Upper lobe of left lung (tissue), 6 donors: ENCODE results near the gene FPGS. TPM values are rescaled to one million over a fixed set of nuclear protein-coding genes. Genes with fewer than 3 reads are reported as not detected.

Source experiments
- ATAC-seq, 2 donors: fragments of 200-7000 bp; cut with Tn5 transposase; one replicate each; pipeline ENCODE4 v1.9.1; 2022; ENCODE audit warnings: mild to moderate bottlenecking in 2 of 2, moderate library complexity in 2 of 2; ENCODE audit not compliant: low FRiP score in 2 of 2
- DNase-seq, 2 donors: peaks; one replicate each; pipeline ENCODE4 v3.0.0-alpha.2; 2019 to 2020
- H3K27ac ChIP-seq, 4 donors: fragments of 200-600 bp; sonication (generic); one replicate each; pipeline ENCODE4 v1.5.1; 2016 to 2019
- H3K27me3 ChIP-seq, 4 donors: fragments of 200-600 bp; sonication (generic); one replicate each; pipeline ENCODE4 v1.5.1; 2017 to 2019
- H3K36me3 ChIP-seq, 4 donors: fragments of 200-600 bp; sonication (generic); one replicate each; pipeline ENCODE4 v1.5.1; 2016 to 2019
- H3K4me1 ChIP-seq, 4 donors: fragments of 200-600 bp; sonication (generic); one replicate each; pipeline ENCODE4 v1.5.1; 2018 to 2019
- H3K4me3 ChIP-seq, 4 donors: fragments of 200-600 bp; sonication (generic); one replicate each; pipeline ENCODE4 v1.5.1; 2017 to 2019; ENCODE audit warnings: mild to moderate bottlenecking in 2 of 4, moderate library complexity in 1 of 4
- H3K9me3 ChIP-seq, 4 donors: fragments of 200-600 bp; sonication (generic); one replicate each; pipeline ENCODE4 v1.5.1; 2018 to 2019
- CTCF ChIP-seq, 6 experiments: fragments of 450-650 bp in 4 of 6; fragments of 200-600 bp in 2 of 6; sonication (generic) in 2 of 6; IDR thresholded peaks; one replicate each; pipeline ENCODE4 v1.5.1; 2016 to 2019; ENCODE audit warnings: antibody characterized with exemption in 6 of 6
- EP300 ChIP-seq, 4 donors: sonication (generic); formaldehyde crosslinking; IDR thresholded peaks; one replicate each; pipeline ENCODE4 v1.5.1; 2017; ENCODE audit warnings: antibody characterized with exemption in 4 of 4, control low read depth in 2 of 4
- POLR2A ChIP-seq, 4 donors: fragments of 450-650 bp; IDR thresholded peaks; one replicate each; pipeline ENCODE4 v1.5.1; 2016 to 2017; ENCODE audit warnings: antibody characterized with exemption in 4 of 4, mild to moderate bottlenecking in 2 of 4
- POLR2AphosphoS5 ChIP-seq, 2 donors: sonication (generic); formaldehyde crosslinking; IDR thresholded peaks; one replicate each; pipeline ENCODE4 v1.5.1; 2017; ENCODE audit warnings: antibody characterized with exemption in 2 of 2
- WGBS, 2 donors: methylation state at CpG; one replicate each; pipeline ENCODE4 v1.1.5; 2017 to 2018; 5-methylcytosine and 5-hydroxymethylcytosine counted together
- total RNA-seq, 6 donors: library from RNA; depleted of rRNA in 4 of 6; stranded (reverse); fragments of >200 nt in 4 of 6; gene quantifications; one replicate each; pipeline versions ENCODE4 v1.1.0 to v1.2.1, GENCODE V29; 2016 to 2021
- donor health status: DM: no; HTN: no; CAD: no; lungs with moderate emphysema.
- donor health status: DM: no; HTN: yes; CAD: no; lungs with severe emphysema.

FPGS gene
- total RNA-seq, 6 donors from 2014 or later: 85.1 to 337 (median 95.5) TPM

- Histone ChIP-seq H3K27ac (peak overlapping the region in 3 of 4 donors; percentile 71 to 98 (median 73)), H3K4me3 (no peak overlapping the region), H3K4me1 (peaks cover 48 to 53% (median 50%) of the 10 kb centered on the region in 4 donors), H3K27me3 (no peaks in the 10 kb centered on the region), H3K9me3 (no peaks in the 10 kb centered on the region), H3K36me3 (peaks cover 0 to 2% (median 0%) of the 10 kb centered on the region in 4 donors)
- no peak for TF ChIP-seq CTCF (IDR thresholded peaks at IDR 0.05)
- no peak for TF ChIP-seq POLR2AphosphoS5 (IDR thresholded peaks at IDR 0.05)
- TF ChIP-seq POLR2A (IDR thresholded peaks at IDR 0.05): no peak
- no peak for TF ChIP-seq EP300 (IDR thresholded peaks at IDR 0.05)
- DNase-seq: no peak
- ATAC-seq: no peak
- 87 to 90% methylated on average over 3 to 4 of the region's 4 CpGs for WGBS, 2 donors
Measured at GRCh38 chr9:127781806-127782205, 20.9 kb upstream of the FPGS start.

GRCh38 chr9:127783111-127784008 is 19.3 kb upstream of the FPGS start:
- DNase-seq: peak; percentile 73 to 75
- Histone ChIP-seq H3K27ac (peak overlapping the region; percentile 93 to 98 (median 96)), H3K9me3 (no peaks in the 10 kb centered on the region), H3K4me1 (peaks cover 55 to 68% (median 60%) of the 10 kb centered on the region in 4 donors), H3K4me3 (no peak overlapping the region), H3K27me3 (no peaks in the 10 kb centered on the region), H3K36me3 (peaks cover 11 to 18% (median 13%) of the 10 kb centered on the region in 4 donors)
- 47 to 56% methylated on average over 14 to 20 of the region's 20 CpGs for WGBS, 2 donors
- peak in 1 of 6 experiments; percentile 12 for TF ChIP-seq CTCF (IDR thresholded peaks at IDR 0.05)
- TF ChIP-seq POLR2AphosphoS5 (IDR thresholded peaks at IDR 0.05): peak; percentile 19 to 75
- no peak for TF ChIP-seq EP300 (IDR thresholded peaks at IDR 0.05)
- peak in 1 of 2 donors; percentile 49 for ATAC-seq

GRCh38 chr9:127785023-127785932 is 17.4 kb upstream of the FPGS start:
- ATAC-seq: peak; percentile 82 to 87
- H3K9me3 ChIP-seq: no peaks in the 10 kb centered on the region
- DNase-seq: peak; percentile 89 to 99
- peak; percentile 31 to 51 for TF ChIP-seq POLR2AphosphoS5 (IDR thresholded peaks at IDR 0.05)
- TF ChIP-seq EP300 (IDR thresholded peaks at IDR 0.05): no peak
- TF ChIP-seq POLR2A (IDR thresholded peaks at IDR 0.05): no peak
- peak; percentile 94 to 98 (median 97) for TF ChIP-seq CTCF (IDR thresholded peaks at IDR 0.05)
- H3K27me3 ChIP-seq: no peaks in the 10 kb centered on the region
- peak overlapping the region; percentile 93 to 98 (median 96) for H3K27ac ChIP-seq
- 0 to 3% methylated on average over 15 to 17 of the region's 123 CpGs for WGBS, 2 donors
- peaks cover 37 to 65% (median 44%) of the 10 kb centered on the region in 4 donors for H3K4me1 ChIP-seq
- peak overlapping the region; percentile 65 to 100 (median 94) for H3K4me3 ChIP-seq
- H3K36me3 ChIP-seq: peaks cover 29 to 37% (median 32%) of the 10 kb centered on the region in 4 donors

- peak; percentile 80 to 88 for ATAC-seq
- Histone ChIP-seq H3K4me1 (peaks cover 37 to 66% (median 42%) of the 10 kb centered on the region in 4 donors), H3K27ac (peak within 1 kb of the TSS; percentile 93 to 98 (median 96)), H3K27me3 (no peaks in the 10 kb centered on the region), H3K4me3 (peak within 1 kb of the TSS; percentile 88 to 100 (median 100)), H3K9me3 (no peaks in the 10 kb centered on the region), H3K36me3 (peaks cover 34 to 46% (median 41%) of the 10 kb centered on the region in 4 donors)
- 0% methylated on average over 1 to 30 of the region's 75 CpGs for WGBS, 2 donors
- TF ChIP-seq POLR2A (IDR thresholded peaks at IDR 0.05) (peak in 3 of 4 donors; percentile 60 to 93 (median 83)), CTCF (IDR thresholded peaks at IDR 0.05) (peak in 1 of 6 experiments; percentile 28), EP300 (IDR thresholded peaks at IDR 0.05) (no peak), POLR2AphosphoS5 (IDR thresholded peaks at IDR 0.05) (peak; percentile 87 to 88)
- peak; percentile 89 to 99 for DNase-seq
Measured at GRCh38 chr9:127785933-127786772, 16.5 kb upstream of the FPGS start, which contains the start of gene CDK9. CDK9 (plus strand) TSS chr9:127786034; CDS start chr9:127786149, 115 bp downstream.
